ENCODE data around the gene YIF1A.

The YIF1A gene

GRCh38 chr11:66327171-66328030 is 38.5 kb upstream of the YIF1A start:
- no peak for TF ChIP-seq MAX (IDR thresholded peaks at IDR 0.05; ENCODE audit: low read depth, low read length)
- TF ChIP-seq CTCF (IDR thresholded peaks at IDR 0.05; ENCODE audit: low read depth, low read length): no peak
- no peak for TF ChIP-seq POLR2A (IDR thresholded peaks at IDR 0.05; ENCODE audit: extremely low read depth, insufficient read length)
- TF ChIP-seq MYC (IDR thresholded peaks at IDR 0.05; ENCODE audit: low read depth, low read length): no peak
- no peak for DNase-seq (ENCODE audit: low read depth)
- H3K4me3 ChIP-seq (ENCODE audit: low read depth, low read length): no peak overlapping the region

GRCh38 chr11:66326261-66327111 is 37.5 kb upstream of the YIF1A start:
- DNase-seq (ENCODE audit: low read depth): peak; percentile 44
- H3K4me3 ChIP-seq (ENCODE audit: low read depth, low read length): no peak overlapping the region
- TF ChIP-seq CTCF (IDR thresholded peaks at IDR 0.05; ENCODE audit: low read depth, low read length) (no peak), MAX (IDR thresholded peaks at IDR 0.05; ENCODE audit: low read depth, low read length) (no peak)

- TF ChIP-seq MYC (IDR thresholded peaks at IDR 0.05; ENCODE audit: low read depth, low read length): no peak
- peak; percentile 25; the same call in 1 of the 2 replicates for TF ChIP-seq MAX (IDR thresholded peaks at IDR 0.05; ENCODE audit: low read depth, low read length)
- DNase-seq (ENCODE audit: low read depth): peak; percentile 50
- no peak overlapping the region for H3K4me3 ChIP-seq (ENCODE audit: low read depth, low read length)
Measured at GRCh38 chr11:66325263-66325671, 36.3 kb upstream of the YIF1A start.

GRCh38 chr11:66324664-66325063 is 35.7 kb upstream of the YIF1A start:
- TF ChIP-seq CTCF (IDR thresholded peaks at IDR 0.05; ENCODE audit: low read depth, low read length): no peak
- no peak for TF ChIP-seq MAX (IDR thresholded peaks at IDR 0.05; ENCODE audit: low read depth, low read length)
- no peak for TF ChIP-seq POLR2A (IDR thresholded peaks at IDR 0.05; ENCODE audit: extremely low read depth, insufficient read length)
- no peak for TF ChIP-seq MYC (IDR thresholded peaks at IDR 0.05; ENCODE audit: low read depth, low read length)
- H3K4me3 ChIP-seq (ENCODE audit: low read depth, low read length): no peak overlapping the region
- no peak for DNase-seq (ENCODE audit: low read depth)

- no peak for DNase-seq (ENCODE audit: low read depth)
- TF ChIP-seq MAX (IDR thresholded peaks at IDR 0.05; ENCODE audit: low read depth, low read length) (no peak), MYC (IDR thresholded peaks at IDR 0.05; ENCODE audit: low read depth, low read length) (no peak), CTCF (IDR thresholded peaks at IDR 0.05; ENCODE audit: low read depth, low read length) (no peak), POLR2A (IDR thresholded peaks at IDR 0.05; ENCODE audit: extremely low read depth, insufficient read length) (no peak)
- H3K4me3 ChIP-seq (ENCODE audit: low read depth, low read length): no peak overlapping the region
Measured at GRCh38 chr11:66323684-66324083, 34.7 kb upstream of the YIF1A start.
